Transverse colon (tissue), 4 donors: Measurements from ENCODE around the gene BTBD1. TPM values are rescaled to one million over a fixed set of nuclear protein-coding genes. Genes with fewer than 3 reads are reported as not detected.
A peak's percentile ranks its signal among the peaks of the same experiment; 100 is the strongest.

Experiments used
- DNase-seq: peaks from one replicate; pipeline ENCODE4 v3.0.0-alpha.2; 2019
- H3K27ac ChIP-seq, 4 donors: fragments of 200-600 bp; sonication (generic); 2 replicates each; pipeline ENCODE4 v1.5.1; 2016 to 2018; ENCODE audit warnings: inconsistent platforms in 4 of 4
- H3K27me3 ChIP-seq: fragments of 200-600 bp; sonication (generic); 2 replicates; pipeline ENCODE4 v1.5.1; 2017; ENCODE audit warnings: inconsistent platforms
- H3K36me3 ChIP-seq, 4 donors: fragments of 200-600 bp; sonication (generic); 2 replicates each; pipeline ENCODE4 v1.5.1; 2017 to 2019; ENCODE audit warnings: inconsistent platforms in 4 of 4
- H3K4me1 ChIP-seq, 4 donors: fragments of 200-600 bp; sonication (generic); 2 replicates each; pipeline ENCODE4 v1.5.1; 2017 to 2020; ENCODE audit warnings: inconsistent platforms in 4 of 4
- H3K4me3 ChIP-seq, 4 donors: fragments of 200-600 bp; sonication (generic); 1 replicate in 1 of 4; 2 replicates in 3 of 4; pipeline versions ENCODE4 v1.5.1 to v1.6.1; 2017 to 2019; ENCODE audit warnings: inconsistent platforms in 4 of 4
- H3K9me3 ChIP-seq, 2 donors: fragments of 200-600 bp; sonication (generic); 2 replicates each; pipeline ENCODE4 v1.5.1; 2017 to 2019; ENCODE audit warnings: inconsistent platforms in 2 of 2
- CTCF ChIP-seq, 5 experiments: fragments of 200-600 bp in 3 of 5; fragments of 450-650 bp in 2 of 5; sonication (generic) in 3 of 5; IDR thresholded peaks; 1 replicate in 2 of 5; 2 replicates in 3 of 5; pipeline ENCODE4 v1.5.1; 2016 to 2017; ENCODE audit warnings: antibody characterized with exemption in 5 of 5, inconsistent platforms in 3 of 5, mild to moderate bottlenecking in 2 of 5, moderate library complexity in 1 of 5
- EP300 ChIP-seq: sonication (generic); formaldehyde crosslinking; IDR thresholded peaks from one replicate; pipeline ENCODE4 v1.6.1; 2017; ENCODE audit warnings: antibody characterized with exemption, low read depth
- POLR2A ChIP-seq: fragments of 450-650 bp; IDR thresholded peaks from one replicate; pipeline ENCODE4 v1.6.1; 2016; ENCODE audit warnings: antibody characterized with exemption, mild to moderate bottlenecking, moderate library complexity
- POLR2AphosphoS5 ChIP-seq, 3 donors: sonication (generic); formaldehyde crosslinking; IDR thresholded peaks; one replicate each; pipeline ENCODE4 v1.6.1; 2016; ENCODE audit warnings: antibody characterized with exemption in 3 of 3
- WGBS, 2 donors: methylation state at CpG; one replicate each; pipeline ENCODE4 v1.1.5; 2018; ENCODE audit warnings: low coverage in 1 of 2; 5-methylcytosine and 5-hydroxymethylcytosine counted together
- in situ Hi-C, 4 donors: fragments of 200-750 bp; cut with MboI; loops; one replicate each; pipeline versions ENCODE4 v1.15.0 to v1.15.1; 2017; ENCODE audit warnings: low sequenced_read_pairs in 3 of 4, low pct_ligation_motif_present in 1 of 4, low pct_unique_long_range_greater_than_20kb in 1 of 4
- intact Hi-C: fragments of 100-400 bp; cut with DNase I; formaldehyde crosslinking; loops from one replicate; pipeline ENCODE4 v1.15.1; 2023; ENCODE audit warnings: low total_unique reads
- total RNA-seq, 4 donors: library from RNA; depleted of rRNA; stranded (reverse); fragments of >200 nt; gene quantifications; one replicate each; pipeline ENCODE4 v1.1.0, GENCODE V29; 2016

Gene BTBD1
- total RNA-seq, 4 donors from 2014 or later: 65.7 to 96.1 (median 74.1) TPM

DNA sequence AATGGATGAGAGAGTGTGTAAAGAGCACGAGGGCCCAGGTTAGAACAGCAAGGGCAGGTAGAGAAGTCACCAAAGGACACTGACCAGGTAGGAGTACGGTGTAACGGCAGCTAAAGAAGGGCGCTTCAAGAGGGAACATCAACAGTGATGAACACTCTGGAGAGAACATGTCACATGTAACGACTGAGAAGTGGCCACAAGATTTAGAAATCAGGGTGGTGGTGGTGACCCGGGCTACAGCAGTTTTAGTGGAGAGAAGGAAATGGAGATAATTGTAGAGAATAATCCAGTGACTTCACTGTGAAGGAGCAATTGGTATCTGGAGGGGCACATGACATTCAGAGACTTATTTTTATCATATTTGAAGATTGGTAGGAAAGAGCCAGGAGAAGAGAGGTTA, 54.4 kb downstream of the BTBD1 start:
- H3K27me3 ChIP-seq: no peaks in the 10 kb centered on the region
- H3K36me3 ChIP-seq: peaks cover 0 to 30% (median 14%) of the 10 kb centered on the region in 4 donors
- in situ Hi-C loops: loop anchor here (25.0 kb wide), 2 partner anchors 175 to 475 kb away; partner anchors contain the start of gene RPS17 (in 4 of the 4)
- H3K27ac ChIP-seq: no peak overlapping the region
- H3K4me1 ChIP-seq: peaks cover 12 to 25% (median 14%) of the 10 kb centered on the region in 4 donors
- WGBS, 2 donors: 67 to 96% methylated on average over 3 to 6 of the region's 6 CpGs
- TF ChIP-seq POLR2AphosphoS5 (IDR thresholded peaks at IDR 0.05): no peak
- TF ChIP-seq EP300: no peak
- TF ChIP-seq POLR2A: no peak
- no peak for TF ChIP-seq CTCF (IDR thresholded peaks at IDR 0.05)
- no peaks in the 10 kb centered on the region for H3K9me3 ChIP-seq
- no peak for DNase-seq
- peak overlapping the region in 1 of 4 donors; percentile 71 for H3K4me3 ChIP-seq
- intact Hi-C loops: no loop called here

GRCh38 chr15:83012076-83012426, 55.0 kb downstream of the BTBD1 start:
- no peak for DNase-seq
- intact Hi-C loops (no loop called here), in situ Hi-C loops (loop anchor here (25.0 kb wide), 2 partner anchors 175 to 475 kb away; partner anchors contain the start of gene RPS17 (in 4 of the 4))
- H3K9me3 ChIP-seq: no peaks in the 10 kb centered on the region
- peaks cover 12 to 25% (median 14%) of the 10 kb centered on the region in 4 donors for H3K4me1 ChIP-seq
- H3K27ac ChIP-seq: peak overlapping the region; percentile 82 to 95 (median 92)
- TF ChIP-seq POLR2A (no peak), EP300 (no peak), CTCF (IDR thresholded peaks at IDR 0.05) (no peak), POLR2AphosphoS5 (IDR thresholded peaks at IDR 0.05) (no peak)
- peaks cover 0 to 30% (median 15%) of the 10 kb centered on the region in 4 donors for H3K36me3 ChIP-seq
- 69 to 75% methylated on average over 7 to 9 of the region's 9 CpGs for WGBS, 2 donors
- H3K27me3 ChIP-seq: no peaks in the 10 kb centered on the region
- H3K4me3 ChIP-seq: peak overlapping the region; percentile 71 to 92 (median 86)

GRCh38 chr15:83011271-83012075, 55.6 kb downstream of the BTBD1 start, which contains the start of gene C15orf40:
Gene C15orf40, minus strand, starts transcription at chr15:83011639. Its CDS starts 32 bp downstream, at chr15:83011607.
- Histone ChIP-seq H3K9me3 (no peaks in the 10 kb centered on the region), H3K27me3 (no peaks in the 10 kb centered on the region)

More at GRCh38 chr15:83011271-83012075, 55.6 kb downstream of the BTBD1 start, which contains the start of gene C15orf40:
- TF ChIP-seq CTCF (IDR thresholded peaks at IDR 0.05): peak; percentile 46 to 66 (median 57)
- TF ChIP-seq POLR2AphosphoS5 (IDR thresholded peaks at IDR 0.05): peak; percentile 82 to 92 (median 84)
- peak; percentile 82 for TF ChIP-seq POLR2A
- no peak for TF ChIP-seq EP300
- Histone ChIP-seq H3K4me1 (peaks cover 12 to 25% (median 14%) of the 10 kb centered on the region in 4 donors), H3K36me3 (peaks cover 0 to 30% (median 13%) of the 10 kb centered on the region in 4 donors), H3K4me3 (peak within 1 kb of the TSS; percentile 71 to 92 (median 86)), H3K27ac (peak within 1 kb of the TSS; percentile 82 to 95 (median 92))
- WGBS, 2 donors: 4% methylated on average over 40 of the region's 64 CpGs; no CpG with 5 or more reads in 1 of the 2 donors
- intact Hi-C loops: no loop called here
- in situ Hi-C loops: loop anchor here (25.0 kb wide), 2 partner anchors 174 to 474 kb away; partner anchors contain the start of gene RPS17 (in 4 of the 4)
- DNase-seq: peak; percentile 92
